ENCODE results near the gene GTF2F2. TPM values are rescaled to one million over a fixed set of nuclear protein-coding genes. Genes with fewer than 3 reads are reported as not detected.

The GTF2F2 gene
- total and polyA plus RNA-seq, 2 experiments from 2014 or later = 42.1 to 75.6 TPM

DNA sequence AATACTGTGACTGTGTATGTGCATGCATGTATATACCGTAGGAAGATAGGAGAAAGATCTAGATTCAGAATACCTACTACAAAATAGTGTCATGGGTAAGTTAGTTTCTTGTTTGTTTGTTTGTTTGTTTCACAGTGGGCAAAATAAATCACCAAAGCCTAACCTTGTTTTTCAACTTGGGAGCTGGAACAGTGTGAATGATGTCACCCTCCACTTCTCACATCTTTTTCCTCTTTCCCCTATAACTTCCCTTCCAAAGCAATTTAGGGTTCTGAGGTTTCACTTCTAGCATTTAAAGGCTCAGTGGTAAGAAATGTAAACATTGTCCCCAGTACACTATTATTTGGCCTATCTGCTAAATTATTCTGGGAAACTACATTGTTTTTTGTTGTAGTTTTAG, 75.1 kb downstream of the GTF2F2 start:
- H4K20me1 ChIP-seq (replicated peaks; ENCODE audit: insufficient read depth) = peaks cover 6% of the 10 kb centered on the region
- DNase-seq (ENCODE audit: low spot score) = no peak
- H3F3A ChIP-seq (replicated peaks; ENCODE audit: low read depth) = no peaks in the 10 kb centered on the region; the same call in 1 of the 2 replicates
- H3K4me3 Mint-ChIP-seq = no peak overlapping the region
- ATAC-seq = no peak
- H3K9me3 Mint-ChIP-seq = no peaks in the 10 kb centered on the region
- peaks cover 22% of the 10 kb centered on the region for H3K4me1 Mint-ChIP-seq
- H2AFZ ChIP-seq = no peak overlapping the region
- H3K27me3 ChIP-seq (ENCODE audit: insufficient read depth) = no peaks in the 10 kb centered on the region
- H3K4me1 ChIP-seq (ENCODE audit: insufficient read depth) = peaks cover 14% of the 10 kb centered on the region; the same call in 1 of the 2 replicates
- TF ChIP-seq POLR2AphosphoS5 (IDR thresholded peaks at IDR 0.05; ENCODE audit: low read depth) = no peak
- no peak for TF ChIP-seq EZH2 (IDR thresholded peaks at IDR 0.05; ENCODE audit: low read depth, unreplicated experiment)
- no peak for TF ChIP-seq ZNF331 (CRISPR knock-in tag; IDR thresholded peaks at IDR 0.05; ENCODE audit: low read depth)
- no peak for TF ChIP-seq JUNB (IDR thresholded peaks at IDR 0.05; ENCODE audit: unreplicated experiment)
- TF ChIP-seq, protein P1, sequence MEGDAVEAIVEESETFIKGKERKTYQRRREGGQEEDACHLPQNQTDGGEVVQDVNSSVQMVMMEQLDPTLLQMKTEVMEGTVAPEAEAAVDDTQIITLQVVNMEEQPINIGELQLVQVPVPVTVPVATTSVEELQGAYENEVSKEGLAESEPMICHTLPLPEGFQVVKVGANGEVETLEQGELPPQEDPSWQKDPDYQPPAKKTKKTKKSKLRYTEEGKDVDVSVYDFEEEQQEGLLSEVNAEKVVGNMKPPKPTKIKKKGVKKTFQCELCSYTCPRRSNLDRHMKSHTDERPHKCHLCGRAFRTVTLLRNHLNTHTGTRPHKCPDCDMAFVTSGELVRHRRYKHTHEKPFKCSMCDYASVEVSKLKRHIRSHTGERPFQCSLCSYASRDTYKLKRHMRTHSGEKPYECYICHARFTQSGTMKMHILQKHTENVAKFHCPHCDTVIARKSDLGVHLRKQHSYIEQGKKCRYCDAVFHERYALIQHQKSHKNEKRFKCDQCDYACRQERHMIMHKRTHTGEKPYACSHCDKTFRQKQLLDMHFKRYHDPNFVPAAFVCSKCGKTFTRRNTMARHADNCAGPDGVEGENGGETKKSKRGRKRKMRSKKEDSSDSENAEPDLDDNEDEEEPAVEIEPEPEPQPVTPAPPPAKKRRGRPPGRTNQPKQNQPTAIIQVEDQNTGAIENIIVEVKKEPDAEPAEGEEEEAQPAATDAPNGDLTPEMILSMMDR (conservative IDR thresholded peaks at IDR 0.05; ENCODE audit: low read depth in 2 of 2) = no peak
- TF ChIP-seq, protein P2, sequence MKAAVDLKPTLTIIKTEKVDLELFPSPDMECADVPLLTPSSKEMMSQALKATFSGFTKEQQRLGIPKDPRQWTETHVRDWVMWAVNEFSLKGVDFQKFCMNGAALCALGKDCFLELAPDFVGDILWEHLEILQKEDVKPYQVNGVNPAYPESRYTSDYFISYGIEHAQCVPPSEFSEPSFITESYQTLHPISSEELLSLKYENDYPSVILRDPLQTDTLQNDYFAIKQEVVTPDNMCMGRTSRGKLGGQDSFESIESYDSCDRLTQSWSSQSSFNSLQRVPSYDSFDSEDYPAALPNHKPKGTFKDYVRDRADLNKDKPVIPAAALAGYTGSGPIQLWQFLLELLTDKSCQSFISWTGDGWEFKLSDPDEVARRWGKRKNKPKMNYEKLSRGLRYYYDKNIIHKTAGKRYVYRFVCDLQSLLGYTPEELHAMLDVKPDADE (IDR thresholded peaks at IDR 0.05) = no peak
- no peak for TF ChIP-seq CREB1 (CRISPR knock-in tag; IDR thresholded peaks at IDR 0.05; ENCODE audit: low read depth)
- H3K79me2 ChIP-seq (replicated peaks; ENCODE audit: insufficient read depth) = peaks cover 6% of the 10 kb centered on the region; the same call in 1 of the 2 replicates
- no peak overlapping the region for H3K27ac ChIP-seq (ENCODE audit: low read depth)
- H3K36me3 ChIP-seq (ENCODE audit: insufficient read depth) = no peaks in the 10 kb centered on the region
- no peaks in the 10 kb centered on the region for H3K9me2 ChIP-seq (ENCODE audit: insufficient read depth)
- no peak overlapping the region for H3K4me3 ChIP-seq
- H3K27ac Mint-ChIP-seq = no peak overlapping the region; the same call in 1 of the 2 replicates
- H3K27me3 Mint-ChIP-seq (ENCODE audit: insufficient read depth, low read depth, poor library complexity) = no peaks in the 10 kb centered on the region
- H3K4me2 ChIP-seq = no peak overlapping the region
- H3K36me3 Mint-ChIP-seq (ENCODE audit: low read depth) = no peaks in the 10 kb centered on the region

GRCh38 chr13:45196096-45196495, 75.8 kb downstream of the GTF2F2 start:
- ATAC-seq = no peak
- Mint-ChIP-seq H3K4me3 (no peak overlapping the region), H3K36me3 (ENCODE audit: low read depth) (no peaks in the 10 kb centered on the region), H3K9me3 (no peaks in the 10 kb centered on the region), H3K27me3 (ENCODE audit: insufficient read depth, low read depth, poor library complexity) (no peaks in the 10 kb centered on the region), H3K27ac (no peak overlapping the region), H3K4me1 (peaks cover 29% of the 10 kb centered on the region)
- Histone ChIP-seq H3K4me3 (no peak overlapping the region), H2AFZ (no peak overlapping the region), H3K4me1 (ENCODE audit: insufficient read depth) (peaks cover 21% of the 10 kb centered on the region; the same call in 1 of the 2 replicates), H3K9me2 (ENCODE audit: insufficient read depth) (no peaks in the 10 kb centered on the region), H3K27ac (ENCODE audit: low read depth) (no peak overlapping the region), H4K20me1 (replicated peaks; ENCODE audit: insufficient read depth) (peaks cover 6% of the 10 kb centered on the region), H3F3A (replicated peaks; ENCODE audit: low read depth) (no peaks in the 10 kb centered on the region; the same call in 1 of the 2 replicates), H3K27me3 (ENCODE audit: insufficient read depth) (no peaks in the 10 kb centered on the region), H3K79me2 (replicated peaks; ENCODE audit: insufficient read depth) (peaks cover 6% of the 10 kb centered on the region; the same call in 1 of the 2 replicates), H3K4me2 (no peak overlapping the region), H3K36me3 (ENCODE audit: insufficient read depth) (no peaks in the 10 kb centered on the region)
- no peak for DNase-seq (ENCODE audit: low spot score)
- TF ChIP-seq, protein P3, sequence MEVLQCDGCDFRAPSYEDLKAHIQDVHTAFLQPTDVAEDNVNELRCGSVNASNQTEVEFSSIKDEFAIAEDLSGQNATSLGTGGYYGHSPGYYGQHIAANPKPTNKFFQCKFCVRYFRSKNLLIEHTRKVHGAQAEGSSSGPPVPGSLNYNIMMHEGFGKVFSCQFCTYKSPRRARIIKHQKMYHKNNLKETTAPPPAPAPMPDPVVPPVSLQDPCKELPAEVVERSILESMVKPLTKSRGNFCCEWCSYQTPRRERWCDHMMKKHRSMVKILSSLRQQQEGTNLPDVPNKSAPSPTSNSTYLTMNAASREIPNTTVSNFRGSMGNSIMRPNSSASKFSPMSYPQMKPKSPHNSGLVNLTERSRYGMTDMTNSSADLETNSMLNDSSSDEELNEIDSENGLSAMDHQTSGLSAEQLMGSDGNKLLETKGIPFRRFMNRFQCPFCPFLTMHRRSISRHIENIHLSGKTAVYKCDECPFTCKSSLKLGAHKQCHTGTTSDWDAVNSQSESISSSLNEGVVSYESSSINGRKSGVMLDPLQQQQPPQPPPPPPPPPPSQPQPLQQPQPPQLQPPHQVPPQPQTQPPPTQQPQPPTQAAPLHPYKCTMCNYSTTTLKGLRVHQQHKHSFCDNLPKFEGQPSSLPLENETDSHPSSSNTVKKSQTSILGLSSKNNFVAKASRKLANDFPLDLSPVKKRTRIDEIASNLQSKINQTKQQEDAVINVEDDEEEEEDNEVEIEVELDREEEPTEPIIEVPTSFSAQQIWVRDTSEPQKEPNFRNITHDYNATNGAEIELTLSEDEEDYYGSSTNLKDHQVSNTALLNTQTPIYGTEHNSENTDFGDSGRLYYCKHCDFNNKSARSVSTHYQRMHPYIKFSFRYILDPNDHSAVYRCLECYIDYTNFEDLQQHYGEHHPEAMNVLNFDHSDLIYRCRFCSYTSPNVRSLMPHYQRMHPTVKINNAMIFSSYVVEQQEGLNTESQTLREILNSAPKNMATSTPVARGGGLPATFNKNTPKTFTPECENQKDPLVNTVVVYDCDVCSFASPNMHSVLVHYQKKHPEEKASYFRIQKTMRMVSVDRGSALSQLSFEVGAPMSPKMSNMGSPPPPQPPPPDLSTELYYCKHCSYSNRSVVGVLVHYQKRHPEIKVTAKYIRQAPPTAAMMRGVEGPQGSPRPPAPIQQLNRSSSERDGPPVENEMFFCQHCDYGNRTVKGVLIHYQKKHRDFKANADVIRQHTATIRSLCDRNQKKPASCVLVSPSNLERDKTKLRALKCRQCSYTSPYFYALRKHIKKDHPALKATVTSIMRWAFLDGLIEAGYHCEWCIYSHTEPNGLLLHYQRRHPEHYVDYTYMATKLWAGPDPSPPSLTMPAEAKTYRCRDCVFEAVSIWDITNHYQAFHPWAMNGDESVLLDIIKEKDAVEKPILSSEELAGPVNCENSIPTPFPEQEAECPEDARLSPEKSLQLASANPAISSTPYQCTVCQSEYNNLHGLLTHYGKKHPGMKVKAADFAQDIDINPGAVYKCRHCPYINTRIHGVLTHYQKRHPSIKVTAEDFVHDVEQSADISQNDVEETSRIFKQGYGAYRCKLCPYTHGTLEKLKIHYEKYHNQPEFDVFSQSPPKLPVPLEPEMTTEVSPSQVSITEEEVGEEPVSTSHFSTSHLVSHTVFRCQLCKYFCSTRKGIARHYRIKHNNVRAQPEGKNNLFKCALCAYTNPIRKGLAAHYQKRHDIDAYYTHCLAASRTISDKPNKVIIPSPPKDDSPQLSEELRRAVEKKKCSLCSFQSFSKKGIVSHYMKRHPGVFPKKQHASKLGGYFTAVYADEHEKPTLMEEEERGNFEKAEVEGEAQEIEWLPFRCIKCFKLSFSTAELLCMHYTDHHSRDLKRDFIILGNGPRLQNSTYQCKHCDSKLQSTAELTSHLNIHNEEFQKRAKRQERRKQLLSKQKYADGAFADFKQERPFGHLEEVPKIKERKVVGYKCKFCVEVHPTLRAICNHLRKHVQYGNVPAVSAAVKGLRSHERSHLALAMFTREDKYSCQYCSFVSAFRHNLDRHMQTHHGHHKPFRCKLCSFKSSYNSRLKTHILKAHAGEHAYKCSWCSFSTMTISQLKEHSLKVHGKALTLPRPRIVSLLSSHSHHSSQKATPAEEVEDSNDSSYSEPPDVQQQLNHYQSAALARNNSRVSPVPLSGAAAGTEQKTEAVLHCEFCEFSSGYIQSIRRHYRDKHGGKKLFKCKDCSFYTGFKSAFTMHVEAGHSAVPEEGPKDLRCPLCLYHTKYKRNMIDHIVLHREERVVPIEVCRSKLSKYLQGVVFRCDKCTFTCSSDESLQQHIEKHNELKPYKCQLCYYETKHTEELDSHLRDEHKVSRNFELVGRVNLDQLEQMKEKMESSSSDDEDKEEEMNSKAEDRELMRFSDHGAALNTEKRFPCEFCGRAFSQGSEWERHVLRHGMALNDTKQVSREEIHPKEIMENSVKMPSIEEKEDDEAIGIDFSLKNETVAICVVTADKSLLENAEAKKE (CRISPR knock-in tag; IDR thresholded peaks at IDR 0.05) = no peak
- TF ChIP-seq POLR2AphosphoS5 (IDR thresholded peaks at IDR 0.05; ENCODE audit: low read depth) (no peak), JUNB (IDR thresholded peaks at IDR 0.05; ENCODE audit: unreplicated experiment) (no peak), STAT1 (IDR thresholded peaks at IDR 0.05; ENCODE audit: unreplicated experiment) (no peak), EZH2 (IDR thresholded peaks at IDR 0.05; ENCODE audit: low read depth, unreplicated experiment) (no peak), ZNF331 (CRISPR knock-in tag; IDR thresholded peaks at IDR 0.05; ENCODE audit: low read depth) (no peak), ZNF114 (CRISPR knock-in tag; IDR thresholded peaks at IDR 0.05) (no peak)
- TF ChIP-seq, protein P2 (IDR thresholded peaks at IDR 0.05) = no peak

Measured in GM23338 (cell line).